SW480 (cell line): ENCODE measurements around the gene HORMAD2.
A peak's percentile ranks its signal among the peaks of the same experiment; 100 is the strongest.

Experiments
- DNase-seq: peaks from one replicate; pipeline ENCODE4 v3.0.0-alpha.2; 2016; ENCODE audit warnings: low spot score

The HORMAD2 gene, protein sequence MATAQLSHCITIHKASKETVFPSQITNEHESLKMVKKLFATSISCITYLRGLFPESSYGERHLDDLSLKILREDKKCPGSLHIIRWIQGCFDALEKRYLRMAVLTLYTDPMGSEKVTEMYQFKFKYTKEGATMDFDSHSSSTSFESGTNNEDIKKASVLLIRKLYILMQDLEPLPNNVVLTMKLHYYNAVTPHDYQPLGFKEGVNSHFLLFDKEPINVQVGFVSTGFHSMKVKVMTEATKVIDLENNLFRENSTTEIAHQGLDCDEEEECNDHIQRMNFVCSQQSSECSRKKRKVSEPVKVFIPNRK

DNA sequence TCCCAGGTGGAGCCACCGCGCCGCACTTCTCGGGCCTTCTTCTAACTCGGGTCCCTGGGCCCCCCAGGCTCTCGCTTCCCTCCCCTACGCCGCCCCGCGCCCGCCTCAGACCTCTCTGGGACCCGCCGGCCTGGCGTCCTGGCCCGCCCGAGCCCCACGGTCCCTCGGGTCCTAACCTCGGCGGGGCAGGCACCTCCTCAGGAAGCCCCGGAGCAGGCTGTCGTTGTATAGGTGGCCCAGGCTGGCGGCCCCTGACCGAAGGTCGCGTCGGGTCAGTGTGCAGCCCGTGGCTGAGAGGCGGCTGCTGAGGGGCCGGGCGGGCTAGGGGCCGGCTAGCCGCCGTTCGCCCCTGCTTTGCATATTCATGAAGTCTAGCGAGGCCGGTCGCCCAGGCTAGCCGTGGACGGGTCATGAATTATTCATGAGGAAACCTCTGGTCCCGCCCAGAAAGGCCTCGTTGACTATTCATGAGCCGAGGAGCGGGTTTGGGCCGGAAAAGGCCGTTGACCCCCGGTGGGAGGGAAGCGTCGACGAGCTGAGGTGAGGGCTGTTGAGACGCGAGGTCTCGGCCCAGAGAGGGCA lies at the start of gene HORMAD2:
Gene HORMAD2 (plus strand): TSS at position 513 of the 582 bp plus-strand sequence. CDS start 13,489 bp downstream, outside the sequence.
- DNase-seq: no peak

DNA sequence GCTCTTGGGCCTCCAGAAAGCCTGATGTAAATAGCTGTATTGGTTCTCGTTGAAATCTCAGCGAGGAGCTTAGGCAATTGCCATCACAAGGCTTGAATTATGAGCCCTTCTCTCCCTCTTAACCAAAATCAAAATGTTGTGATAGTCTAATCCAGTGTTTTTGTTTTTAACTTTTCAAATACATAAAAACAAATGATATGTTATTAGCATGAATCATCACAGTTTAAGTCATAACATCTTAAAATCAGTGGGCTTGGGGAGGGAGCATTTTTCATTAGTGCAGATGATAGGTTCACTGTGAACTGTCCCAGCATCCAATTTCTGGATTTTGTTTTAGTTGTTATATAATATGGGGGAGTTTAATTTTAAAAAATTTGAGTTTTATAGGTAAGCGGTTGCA lies 48.9 kb upstream of the HORMAD2 start:
- no peak for DNase-seq

DNA sequence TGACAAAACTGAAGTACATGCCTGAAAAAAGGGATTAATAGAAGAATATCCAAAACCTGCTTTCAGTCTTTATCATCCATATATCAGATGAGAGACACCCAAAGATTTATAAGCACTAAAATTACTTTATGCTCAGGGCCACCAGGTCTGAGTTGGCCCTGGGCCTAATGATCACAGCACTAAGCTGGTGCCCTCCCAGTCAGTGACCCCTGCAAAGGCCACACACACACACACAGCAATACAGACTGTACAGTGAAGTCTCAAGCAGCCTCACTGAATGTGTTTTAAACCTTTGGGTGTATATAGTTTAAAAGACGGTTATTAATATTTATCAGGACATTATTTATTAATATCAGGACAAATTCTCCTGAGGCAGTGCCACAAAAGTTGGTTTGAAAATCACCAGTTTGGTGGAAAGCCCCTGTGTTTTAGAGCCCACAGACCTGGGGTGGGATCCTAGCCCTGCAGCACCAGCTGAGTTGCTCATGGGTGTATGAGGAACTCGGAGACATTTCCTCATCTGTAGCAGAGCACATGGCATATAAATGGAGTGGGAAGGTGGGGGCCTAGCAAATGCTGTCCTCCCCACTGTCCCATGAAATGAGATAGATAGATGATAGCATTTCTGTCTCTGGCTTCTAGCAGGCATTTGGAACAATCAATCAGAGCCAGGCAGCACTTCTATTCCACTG lies 48.4 kb upstream of the HORMAD2 start:
- no peak for DNase-seq

DNA sequence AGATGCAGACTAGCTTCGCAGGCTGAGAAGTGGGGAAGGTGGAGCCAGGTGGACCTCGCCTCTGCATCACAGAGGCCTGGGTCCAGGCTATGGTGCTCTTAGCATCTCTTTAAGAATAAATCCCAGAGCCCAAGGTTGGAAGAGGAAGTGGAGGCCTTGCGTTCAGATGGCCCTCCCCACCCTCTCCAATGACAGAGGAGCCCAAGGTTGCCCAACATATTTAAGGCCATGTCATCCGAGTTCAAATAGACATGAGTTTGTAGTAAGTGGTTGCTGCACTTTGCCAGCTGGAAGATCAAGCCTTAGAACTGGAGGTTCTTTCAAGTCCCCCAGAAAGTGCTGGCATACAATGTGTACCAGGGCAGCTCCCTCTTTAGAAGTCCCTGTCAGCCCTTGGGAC lies 47.1 kb upstream of the HORMAD2 start:
- DNase-seq: no peak

DNA sequence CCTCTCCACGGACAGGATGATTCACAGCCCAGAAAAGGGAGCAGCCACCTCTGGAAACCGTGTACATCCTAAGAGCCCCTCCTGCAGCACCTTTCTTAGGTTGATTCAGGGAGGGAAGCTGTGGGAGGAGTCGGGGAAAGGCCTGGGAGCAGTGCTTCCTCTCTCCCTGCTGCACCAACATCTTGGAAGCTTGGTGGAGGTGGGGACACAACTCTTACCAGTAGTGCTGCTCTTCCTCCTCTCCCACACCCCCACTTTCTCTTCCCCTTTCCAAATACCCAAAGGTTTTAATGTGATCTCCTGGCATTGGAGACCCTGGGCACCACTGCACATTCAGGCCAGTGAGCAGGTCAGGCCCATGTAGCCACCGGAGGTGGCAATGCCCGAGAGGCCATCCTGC lies 46.4 kb upstream of the HORMAD2 start:
- DNase-seq: no peak

DNA sequence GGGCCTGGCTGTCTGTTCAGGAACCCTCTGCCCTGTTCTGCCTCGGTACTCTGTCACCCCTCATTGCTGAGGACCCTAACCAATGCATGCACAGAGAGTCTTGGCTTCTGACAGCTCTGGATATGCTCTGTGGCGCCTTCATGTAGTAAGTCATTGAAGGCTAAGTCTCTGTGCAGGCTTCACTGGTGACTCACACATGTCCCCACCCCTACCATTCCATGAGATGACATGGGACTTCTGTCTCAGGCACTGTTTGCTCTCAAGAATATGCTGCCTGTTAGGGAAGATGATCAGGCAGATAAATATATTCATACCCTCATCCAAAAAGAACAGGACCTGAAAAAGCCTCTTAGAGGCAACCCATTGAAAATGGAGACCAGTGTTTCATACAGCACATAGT lies 43.6 kb upstream of the HORMAD2 start:
- peak; percentile 42 for DNase-seq

DNA sequence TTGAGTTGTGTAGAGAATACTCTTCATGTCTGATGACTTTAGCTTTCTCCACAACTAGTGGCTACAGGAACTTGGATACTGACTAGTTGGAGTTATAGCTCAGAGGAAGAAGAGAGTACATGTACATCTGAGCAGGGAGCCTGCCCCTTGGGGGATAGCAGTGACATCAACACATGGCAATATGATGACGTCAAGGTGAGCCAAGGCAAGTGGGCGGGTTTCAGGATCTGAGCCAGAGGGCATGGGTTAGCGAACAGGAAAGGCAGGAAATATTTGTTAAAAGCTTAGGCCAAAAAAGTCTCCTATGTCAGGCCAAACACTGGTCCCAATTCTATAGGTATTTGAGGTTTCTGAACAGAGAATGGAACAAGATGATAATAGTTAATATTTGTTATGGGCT lies 42.0 kb upstream of the HORMAD2 start:
- no peak for DNase-seq

DNA sequence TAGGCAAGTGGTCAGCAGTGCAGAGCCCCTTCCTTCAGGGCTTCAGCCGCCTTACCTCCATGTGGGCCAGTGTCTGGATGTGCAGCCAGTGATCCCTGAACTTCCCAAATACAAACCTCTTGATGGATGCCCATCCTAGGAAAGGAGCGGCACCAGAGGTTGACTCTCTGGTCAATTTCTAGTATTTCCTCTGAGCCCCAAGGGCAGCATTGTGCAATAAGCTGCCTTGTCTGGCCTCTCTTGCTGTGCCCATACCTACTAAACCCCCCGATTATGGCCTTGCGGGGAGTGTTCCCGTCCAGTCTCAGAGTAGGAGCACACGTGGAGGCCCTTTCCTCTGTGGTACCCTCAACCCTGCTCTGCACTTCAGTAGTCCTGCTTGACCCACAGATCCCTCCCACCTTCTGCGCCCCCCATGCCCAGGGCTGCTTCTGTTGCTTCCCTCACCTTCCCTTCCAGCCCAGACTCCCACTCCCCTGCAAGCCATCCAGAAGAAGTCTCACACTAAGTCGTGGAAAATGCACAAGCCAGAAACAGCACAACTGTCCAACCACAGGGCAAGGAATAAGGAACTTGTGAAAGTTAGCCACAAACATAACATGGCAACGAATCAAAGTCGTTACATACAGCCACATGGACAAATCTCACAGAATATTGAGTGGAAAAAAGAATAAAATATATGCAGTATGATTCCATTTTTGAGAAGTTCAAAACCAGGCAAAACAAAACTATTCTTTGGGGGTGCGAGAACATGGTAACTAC lies 39.6 kb upstream of the HORMAD2 start:
- no peak for DNase-seq

DNA sequence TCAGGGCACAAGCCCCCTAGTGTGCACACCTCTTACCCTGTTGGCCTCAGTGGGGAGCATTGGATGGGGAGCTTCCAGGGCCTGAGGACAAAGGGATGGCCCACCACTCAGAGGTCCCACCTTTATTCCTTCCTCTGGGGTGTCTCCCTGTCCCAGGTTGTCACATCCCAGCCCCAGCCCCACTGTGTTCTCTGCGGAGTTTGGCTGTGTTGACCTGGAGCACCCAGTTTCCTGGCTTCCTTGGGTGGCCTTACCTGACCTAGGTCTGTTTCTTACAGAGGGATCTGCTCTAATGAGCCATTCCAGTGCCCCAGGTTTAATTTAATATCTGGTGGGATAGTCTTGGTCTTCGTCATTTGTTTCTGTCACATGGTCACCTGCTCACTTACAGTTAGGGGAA lies 38.8 kb upstream of the HORMAD2 start:
- no peak for DNase-seq

DNA sequence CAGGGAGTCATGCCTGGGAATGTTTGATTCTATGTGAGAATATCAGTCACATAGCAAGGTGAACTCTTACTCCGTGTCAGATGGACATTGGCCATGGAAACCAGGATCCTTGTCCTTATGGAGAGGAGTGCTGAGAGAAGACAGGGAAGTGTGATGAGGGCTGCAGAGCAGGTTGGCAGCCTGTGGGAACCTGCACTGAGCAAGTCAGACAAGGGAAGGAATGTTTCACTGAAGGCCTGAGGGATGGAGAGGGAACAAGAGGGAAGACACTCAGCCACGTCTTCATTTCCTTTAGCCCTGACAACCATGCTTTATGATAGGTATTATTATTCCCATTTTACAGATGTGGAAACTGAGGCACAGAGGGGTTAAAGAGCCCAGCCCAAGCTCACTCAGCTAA lies 38.4 kb upstream of the HORMAD2 start:
- DNase-seq: no peak

DNA sequence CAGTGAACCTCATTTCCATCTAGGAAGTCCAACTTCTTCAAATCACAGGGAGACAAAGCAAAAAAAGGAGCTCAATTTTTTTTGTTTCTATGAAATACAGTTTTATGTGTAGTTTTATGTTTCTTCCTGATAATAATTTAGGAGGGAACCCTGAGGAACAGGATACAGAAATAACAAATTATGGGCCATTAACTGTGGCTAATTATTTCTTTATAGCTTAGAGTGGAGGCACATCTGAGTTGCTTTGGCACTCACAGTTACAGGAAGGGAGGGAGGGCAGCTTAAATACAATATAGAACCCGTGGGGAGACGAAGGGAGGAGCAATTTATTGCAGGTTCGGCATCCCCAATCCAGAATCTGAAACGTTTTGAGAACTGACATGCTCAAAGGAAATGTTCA lies 37.1 kb upstream of the HORMAD2 start:
- DNase-seq: no peak

DNA sequence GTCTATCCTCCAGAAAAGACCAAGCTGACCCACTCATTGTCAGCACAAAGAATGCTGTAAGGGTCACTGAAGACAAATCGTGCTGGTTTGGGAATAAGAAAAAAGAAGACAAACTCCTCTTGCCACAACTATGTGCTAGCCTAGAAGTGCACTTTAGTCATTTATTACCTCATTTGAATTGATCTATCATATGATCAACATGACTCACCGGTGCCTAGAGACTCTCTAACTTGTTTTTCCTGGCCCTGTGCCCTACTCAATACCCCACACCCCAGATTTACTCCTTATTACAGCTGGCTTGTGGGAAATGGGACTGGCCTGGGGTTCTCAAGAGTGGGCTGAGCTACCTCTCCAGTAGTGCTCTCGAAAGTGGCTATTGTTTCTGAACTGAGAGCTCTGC lies 35.9 kb upstream of the HORMAD2 start:
- DNase-seq: peak; percentile 30

DNA sequence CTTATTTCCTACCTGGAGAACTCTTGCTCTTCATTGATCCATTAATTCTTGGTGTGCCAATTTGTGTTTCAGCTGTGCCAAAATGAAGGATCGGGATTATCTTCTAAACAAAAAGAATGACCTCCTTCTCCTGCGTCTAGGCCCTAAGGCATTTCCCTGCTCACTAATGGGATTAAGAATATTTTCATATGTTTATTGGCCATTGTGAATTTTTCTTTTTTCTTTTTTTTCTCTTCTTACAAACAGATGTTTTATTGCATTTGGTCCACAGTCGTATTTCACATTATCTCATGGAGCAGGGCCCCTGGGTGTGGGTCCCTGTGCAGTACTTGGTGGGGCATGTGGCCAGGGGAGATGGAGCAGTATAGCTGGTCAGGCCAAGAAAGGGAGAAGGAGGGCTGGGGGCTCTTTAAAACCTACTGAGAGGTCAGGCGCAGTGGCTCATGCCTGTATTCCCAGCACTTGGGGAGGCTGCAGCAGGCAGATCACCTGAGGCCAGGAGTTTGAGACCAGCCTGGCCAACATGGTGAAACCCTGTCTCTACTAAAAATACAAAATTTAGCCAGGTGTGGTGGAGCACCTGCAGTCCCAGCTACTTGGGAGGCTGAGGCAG lies 35.3 kb upstream of the HORMAD2 start:
- no peak for DNase-seq

DNA sequence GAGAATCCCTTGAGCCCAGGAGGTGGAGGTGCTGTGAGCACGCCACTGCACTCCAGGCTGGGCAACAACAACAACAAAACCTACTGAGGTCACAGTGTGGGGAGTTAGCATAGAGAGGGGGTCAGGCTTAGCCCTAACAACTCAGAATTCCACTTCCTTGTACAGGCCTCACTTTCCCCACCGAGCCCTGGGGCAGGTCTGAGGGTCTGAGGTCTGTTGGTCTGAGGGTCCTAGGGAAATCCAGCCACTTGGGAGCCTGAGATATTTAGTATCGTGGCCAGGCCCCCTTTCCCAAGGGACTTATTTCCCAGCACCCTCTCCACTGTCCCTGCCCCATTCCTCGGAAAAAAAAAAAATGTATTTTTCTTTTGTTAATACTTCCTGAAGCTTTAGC lies 34.8 kb upstream of the HORMAD2 start:
- DNase-seq: no peak

DNA sequence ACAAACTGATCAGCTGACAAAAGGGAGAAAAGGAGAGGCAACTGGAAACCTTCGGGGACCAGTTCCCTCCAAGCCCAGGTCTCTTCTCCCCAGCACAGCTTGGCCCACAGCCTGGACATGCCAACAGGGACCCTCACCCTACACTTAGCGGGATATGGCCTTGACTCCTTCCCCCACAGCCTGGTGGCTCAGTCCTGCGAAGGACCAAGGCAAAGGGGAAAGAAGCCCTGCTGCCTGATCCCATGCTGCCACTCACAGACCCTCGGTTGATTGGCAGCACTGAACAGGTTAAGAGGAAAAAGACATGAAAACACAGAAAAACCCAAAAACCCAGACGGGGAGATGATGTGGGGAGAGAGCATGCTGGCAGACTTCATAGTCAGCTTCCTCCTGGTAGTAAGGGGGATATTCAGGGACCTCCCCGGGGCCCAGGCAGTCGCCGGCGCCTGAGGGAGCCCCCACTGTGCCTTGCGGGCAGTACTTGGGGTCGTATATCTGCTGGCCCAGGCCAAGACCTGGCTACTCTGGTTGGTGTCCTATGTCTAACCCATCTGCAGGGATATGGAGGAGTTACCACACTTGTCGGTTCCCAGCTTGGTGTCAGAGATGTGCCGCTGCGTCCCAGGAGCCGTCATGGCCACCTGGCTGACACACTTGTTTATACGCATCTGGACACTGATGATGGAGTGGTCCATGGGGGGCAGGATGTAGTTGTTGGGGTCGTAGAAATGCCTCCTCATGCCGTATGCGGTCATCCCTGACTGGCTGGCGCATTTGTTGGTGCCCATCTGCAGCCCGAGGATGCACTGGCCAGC lies 34.2 kb upstream of the HORMAD2 start:
- DNase-seq: no peak

DNA sequence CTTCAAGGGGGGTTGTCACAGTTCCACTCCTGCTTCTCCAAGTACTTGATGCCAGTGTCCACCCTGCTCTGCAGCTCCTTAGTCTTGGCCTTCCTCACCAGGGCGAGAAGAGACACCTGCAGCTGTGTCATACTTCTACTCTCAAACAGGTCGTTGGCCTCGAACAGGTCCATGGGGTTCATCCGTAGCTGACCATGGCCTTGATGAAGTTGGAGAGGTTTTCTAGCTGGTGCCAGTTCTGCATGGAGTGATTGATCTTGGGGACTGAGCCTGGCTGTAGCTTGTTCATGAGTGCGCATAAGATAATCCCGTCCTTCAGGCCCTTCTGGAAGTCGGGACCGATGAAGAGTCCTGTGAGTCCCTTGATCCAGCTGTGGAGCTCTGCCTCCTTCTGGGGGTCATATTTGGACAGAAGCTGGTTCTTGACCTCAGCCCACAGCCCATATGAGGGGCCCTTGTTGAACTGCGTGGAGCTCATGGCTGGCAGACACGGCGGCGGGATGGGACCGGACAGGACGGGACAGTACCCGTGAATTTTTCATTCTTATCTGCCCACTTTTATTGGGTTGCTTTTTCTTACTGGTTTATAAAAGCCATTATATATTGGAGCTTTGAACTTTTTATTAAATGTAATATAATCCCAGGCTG lies 33.4 kb upstream of the HORMAD2 start:
- no peak for DNase-seq

DNA sequence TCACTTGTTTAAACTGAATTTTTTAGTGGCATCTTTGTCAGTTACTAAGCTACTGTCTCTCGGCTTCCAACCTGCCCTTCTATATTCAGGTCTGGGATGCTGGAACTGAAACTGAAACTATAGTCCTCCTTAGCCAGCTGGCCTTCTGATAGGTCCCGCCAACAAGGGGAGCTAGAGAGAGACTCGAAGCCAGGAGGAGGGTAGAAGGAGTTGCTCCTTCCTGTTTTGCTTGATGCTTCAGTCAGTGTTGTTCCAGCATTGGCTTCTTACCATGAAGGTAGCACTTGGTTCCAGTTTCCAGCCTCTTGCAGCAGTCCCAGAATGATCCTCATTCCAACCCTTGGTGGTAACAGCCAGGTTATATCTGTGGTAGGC lies 32.9 kb upstream of the HORMAD2 start:
- peak; percentile 7 for DNase-seq

DNA sequence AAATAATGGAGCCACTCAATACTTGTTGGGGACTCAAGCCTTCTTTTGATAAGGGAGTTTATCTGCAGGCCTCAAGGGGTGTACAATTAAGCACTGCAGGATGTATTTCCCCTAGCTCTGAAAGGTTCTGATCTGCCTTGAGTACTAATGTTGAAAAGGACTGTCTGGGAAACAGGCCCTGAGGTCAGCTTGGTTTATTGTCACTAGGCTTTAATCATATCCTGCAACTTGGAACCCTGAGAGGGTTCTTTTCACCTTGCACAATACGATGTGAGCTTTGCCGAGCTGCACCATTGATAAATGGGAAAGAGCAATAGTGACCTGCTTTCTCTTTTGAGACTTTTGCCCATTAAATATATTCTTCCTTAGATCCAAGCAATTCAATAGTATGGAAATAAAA lies 31.6 kb upstream of the HORMAD2 start:
- DNase-seq: no peak

DNA sequence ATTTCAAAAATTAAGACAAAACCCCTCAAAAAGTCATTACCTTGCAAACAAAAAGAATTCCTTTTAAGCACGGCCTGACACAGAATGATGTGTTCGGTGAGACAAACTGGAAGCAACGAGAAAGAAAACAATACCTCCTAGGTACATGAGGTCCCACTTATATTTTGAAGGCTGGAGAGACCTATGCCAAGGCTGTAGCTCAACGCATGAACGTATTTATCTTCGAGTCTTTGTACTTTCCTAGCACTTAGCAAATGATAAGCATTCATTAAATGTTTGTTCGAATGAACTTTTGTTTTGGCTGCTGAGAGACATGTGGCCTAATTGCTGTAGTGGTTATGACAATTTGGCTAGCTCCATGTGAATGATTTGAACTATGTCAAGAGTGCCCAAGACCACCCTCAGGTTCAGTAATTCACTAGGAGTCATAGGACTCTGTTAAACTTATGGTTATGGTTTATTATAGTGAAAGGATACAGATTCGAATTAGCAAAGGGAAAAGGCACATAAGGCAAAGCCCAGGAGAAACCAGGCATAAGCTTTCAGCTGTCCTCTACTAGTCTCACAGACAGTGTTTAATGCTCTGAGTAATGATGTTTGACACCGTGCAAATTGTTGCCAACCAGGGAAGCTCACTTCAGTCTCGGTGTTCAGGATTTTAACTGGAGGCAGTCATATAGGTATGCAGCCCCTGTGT lies 26.0 kb upstream of the HORMAD2 start:
- no peak for DNase-seq

DNA sequence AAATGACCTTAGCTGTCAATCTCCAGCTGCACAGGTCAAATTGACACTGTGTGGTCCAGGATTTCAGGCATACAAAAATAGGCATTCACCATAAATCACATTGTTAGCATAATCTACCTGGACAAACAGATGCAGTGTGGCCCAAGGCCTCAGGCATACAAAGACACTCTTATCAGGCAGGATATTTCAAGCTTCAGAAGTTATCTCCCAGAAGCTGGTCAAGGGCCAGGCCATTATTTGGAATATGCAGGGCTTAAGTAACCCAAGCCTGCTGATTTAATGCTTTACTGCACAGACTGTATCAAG lies 25.5 kb upstream of the HORMAD2 start:
- no peak for DNase-seq

DNA sequence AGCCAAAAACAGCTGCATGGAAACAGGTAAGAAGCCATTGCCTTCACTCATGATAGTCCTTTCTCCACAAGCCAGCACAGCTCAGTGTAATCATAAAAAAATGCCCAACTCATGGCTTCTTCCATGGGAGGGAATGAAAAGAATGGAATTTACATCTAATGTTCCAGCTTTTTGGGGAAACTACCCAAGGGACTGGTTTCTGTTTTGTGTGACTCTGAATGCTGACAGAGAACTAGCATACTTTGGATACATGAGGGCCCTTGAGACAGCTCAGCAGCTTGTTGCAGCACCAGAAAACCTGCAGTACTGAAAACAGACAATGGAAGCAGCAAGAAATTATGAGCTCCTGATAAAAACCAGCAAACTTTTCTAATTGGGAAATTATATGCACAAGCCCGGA lies 24.2 kb upstream of the HORMAD2 start:
- no peak for DNase-seq
